Calu3 (cell line): Measurements from ENCODE around the gene FRMD4B. TPM values are rescaled to one million over a fixed set of nuclear protein-coding genes. Genes with fewer than 3 reads are reported as not detected.

Experiments
- BruUV-seq: library from RNA; stranded (reverse); fragments of 400-500 nt; replicated peaks from 2 replicates; lab custom pipeline; 2021; lab: Mats Ljungman, UMichigan
- CTCF ChIA-PET: fragments of 300-600 bp; sonication (Branson Sonifier 250); formaldehyde crosslinking; loops from one replicate; lab custom pipeline; 2022; ENCODE audit warnings: antibody characterized with exemption; lab: Charles Lee
- DNase-seq: peaks from one replicate; pipeline ENCODE4 v3.0.0; 2022
- H3K27ac Mint-ChIP-seq: one replicate; pipeline ENCODE4 v1.8.0; 2022; ENCODE audit warnings: mixed read lengths; ENCODE audit not compliant: unreplicated experiment
- H3K27me3 Mint-ChIP-seq: one replicate; pipeline ENCODE4 v1.8.0; 2022; ENCODE audit warnings: mixed read lengths; ENCODE audit not compliant: unreplicated experiment
- H3K36me3 Mint-ChIP-seq: one replicate; pipeline ENCODE4 v1.8.0; 2022; ENCODE audit warnings: mild to moderate bottlenecking, moderate library complexity, mixed read lengths; ENCODE audit not compliant: insufficient read depth, unreplicated experiment
- H3K4me1 Mint-ChIP-seq: one replicate; pipeline ENCODE4 v1.8.0; 2022; ENCODE audit warnings: mild to moderate bottlenecking, low read depth, mixed read lengths; ENCODE audit not compliant: unreplicated experiment
- H3K4me3 Mint-ChIP-seq: one replicate; pipeline ENCODE4 v1.8.0; 2022; ENCODE audit warnings: mild to moderate bottlenecking, low read depth, moderate library complexity, mixed read lengths; ENCODE audit not compliant: unreplicated experiment
- H3K9me3 Mint-ChIP-seq: one replicate; pipeline ENCODE4 v1.8.0; 2022; ENCODE audit warnings: low read depth, mixed read lengths; ENCODE audit not compliant: unreplicated experiment
- intact Hi-C: fragments of 100-400 bp; cut with micrococcal nuclease; formaldehyde crosslinking; loops from one replicate; pipeline ENCODE4 v1.10.0; 2022; ENCODE audit not compliant: unreplicated experiment
- total RNA-seq: library from RNA; stranded (reverse); gene quantifications from 2 replicates; pipeline ENCODE4 v1.2.3, GENCODE V29; 2022
- TF ChIP-seq, protein P1 (sequence below): fragments of 200-600 bp; IDR thresholded peaks from one replicate; pipeline ENCODE4 v1.8.0; 2022; ENCODE audit warnings: antibody characterized with exemption; ENCODE audit not compliant: unreplicated experiment

The FRMD4B gene
- total RNA-seq, 1 experiment from 2014 or later, result 16.7 TPM

DNA sequence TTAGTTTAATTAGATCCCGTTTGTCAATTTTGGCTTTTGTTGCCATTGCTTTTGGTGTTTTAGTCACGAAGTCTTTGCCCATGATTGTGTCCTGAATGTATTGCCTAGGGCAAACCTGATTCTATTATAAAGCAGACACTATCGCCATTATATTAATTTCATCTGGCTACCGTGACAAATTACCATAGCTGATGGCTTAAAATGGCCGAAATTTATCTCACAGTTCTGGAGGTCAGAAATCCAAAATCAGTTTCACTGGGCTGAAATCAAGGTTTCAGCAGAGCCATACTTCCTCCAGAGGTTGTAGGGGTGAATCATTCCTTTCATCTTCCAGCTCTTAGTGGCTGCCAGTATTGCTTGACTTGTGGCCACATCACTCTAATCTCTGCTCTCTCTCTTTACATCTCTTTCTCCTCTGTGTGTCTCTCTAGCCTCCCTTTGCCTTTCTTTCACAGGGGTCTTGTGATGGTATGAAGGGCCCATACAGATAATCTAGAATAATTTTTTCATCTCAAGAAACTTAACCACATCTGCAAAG lies 31.7 kb upstream of the FRMD4B start:
- no peak overlapping the region for H3K4me3 Mint-ChIP-seq
- TF ChIP-seq, protein P1, sequence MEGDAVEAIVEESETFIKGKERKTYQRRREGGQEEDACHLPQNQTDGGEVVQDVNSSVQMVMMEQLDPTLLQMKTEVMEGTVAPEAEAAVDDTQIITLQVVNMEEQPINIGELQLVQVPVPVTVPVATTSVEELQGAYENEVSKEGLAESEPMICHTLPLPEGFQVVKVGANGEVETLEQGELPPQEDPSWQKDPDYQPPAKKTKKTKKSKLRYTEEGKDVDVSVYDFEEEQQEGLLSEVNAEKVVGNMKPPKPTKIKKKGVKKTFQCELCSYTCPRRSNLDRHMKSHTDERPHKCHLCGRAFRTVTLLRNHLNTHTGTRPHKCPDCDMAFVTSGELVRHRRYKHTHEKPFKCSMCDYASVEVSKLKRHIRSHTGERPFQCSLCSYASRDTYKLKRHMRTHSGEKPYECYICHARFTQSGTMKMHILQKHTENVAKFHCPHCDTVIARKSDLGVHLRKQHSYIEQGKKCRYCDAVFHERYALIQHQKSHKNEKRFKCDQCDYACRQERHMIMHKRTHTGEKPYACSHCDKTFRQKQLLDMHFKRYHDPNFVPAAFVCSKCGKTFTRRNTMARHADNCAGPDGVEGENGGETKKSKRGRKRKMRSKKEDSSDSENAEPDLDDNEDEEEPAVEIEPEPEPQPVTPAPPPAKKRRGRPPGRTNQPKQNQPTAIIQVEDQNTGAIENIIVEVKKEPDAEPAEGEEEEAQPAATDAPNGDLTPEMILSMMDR, result no peak
- DNase-seq, result no peak
- H3K9me3 Mint-ChIP-seq, result no peaks in the 10 kb centered on the region
- BruUV-seq, result no TSS peak
- H3K27ac Mint-ChIP-seq, result no peak overlapping the region
- CTCF ChIA-PET, result no interaction called here
- intact Hi-C loops, result no loop called here
- no peaks in the 10 kb centered on the region for H3K36me3 Mint-ChIP-seq
- H3K27me3 Mint-ChIP-seq, result no peaks in the 10 kb centered on the region
- peaks cover 7% of the 10 kb centered on the region for H3K4me1 Mint-ChIP-seq

DNA sequence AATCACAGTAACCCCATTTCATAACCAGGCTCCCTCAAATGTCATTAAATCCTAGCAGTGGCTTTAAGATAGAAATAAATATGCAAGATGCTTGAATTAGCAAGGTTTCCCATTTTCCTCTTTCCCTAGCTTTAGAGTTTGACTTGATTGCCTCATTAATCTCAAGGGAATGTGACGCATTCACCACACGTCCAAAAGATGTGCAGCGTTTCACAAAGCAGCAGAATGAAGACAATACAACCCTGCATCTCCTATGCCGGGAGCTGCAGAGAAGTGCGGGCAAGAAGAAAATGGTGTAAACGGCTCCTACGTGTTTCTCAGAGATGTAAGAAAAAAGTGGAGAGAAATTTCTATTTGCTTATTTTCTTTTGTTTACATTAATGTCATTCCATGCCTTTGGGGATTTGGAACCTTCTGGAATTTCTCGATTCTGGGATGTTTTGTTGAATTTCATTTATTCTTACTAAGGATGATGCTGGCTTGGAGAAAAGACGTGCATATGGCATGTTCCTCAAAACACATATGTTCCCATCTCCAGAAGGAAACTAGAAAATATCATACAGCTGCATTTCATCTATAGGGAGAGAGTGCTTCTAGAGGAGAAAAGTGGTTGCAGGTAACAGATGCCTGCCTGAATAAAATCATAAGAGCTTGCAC lies 27.8 kb upstream of the FRMD4B start:
- Mint-ChIP-seq H3K4me3 (no peak overlapping the region), H3K4me1 (peaks cover 9% of the 10 kb centered on the region), H3K27ac (no peak overlapping the region), H3K36me3 (no peaks in the 10 kb centered on the region), H3K9me3 (no peaks in the 10 kb centered on the region), H3K27me3 (no peaks in the 10 kb centered on the region)
- intact Hi-C loops, result loop anchor here (5.0 kb wide), 1 partner anchor 251 kb away; no protein-coding TSS in a partner anchor
- TF ChIP-seq, protein P1, result no peak
- no TSS peak for BruUV-seq
- no peak for DNase-seq
- CTCF ChIA-PET, result interaction anchor here (1.6 kb wide), 1 partner anchor 11 kb away, joined by 10 read pairs; no protein-coding TSS in a partner anchor

DNA sequence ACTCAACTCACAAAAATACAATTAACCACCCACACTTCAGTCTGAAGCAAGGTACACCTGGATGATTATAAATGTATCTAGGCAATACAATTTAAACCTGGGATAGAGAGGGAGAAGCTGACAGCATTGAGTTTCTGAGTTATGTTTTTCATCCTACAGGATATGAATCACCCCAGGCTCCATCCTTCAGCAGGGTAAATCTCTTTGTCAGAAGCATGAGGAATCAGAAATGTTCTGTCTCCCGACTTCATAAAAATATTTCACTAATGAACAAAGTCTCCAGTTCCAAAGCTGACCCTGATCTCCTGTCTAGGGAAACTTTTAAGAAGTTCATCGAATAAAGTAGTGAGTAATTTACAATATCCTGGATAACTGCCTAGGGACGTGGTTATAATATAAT lies 25.5 kb upstream of the FRMD4B start:
- H3K27me3 Mint-ChIP-seq, result no peaks in the 10 kb centered on the region
- H3K36me3 Mint-ChIP-seq, result no peaks in the 10 kb centered on the region
- TF ChIP-seq, protein P1, result no peak
- H3K4me3 Mint-ChIP-seq, result no peak overlapping the region
- no peak overlapping the region for H3K27ac Mint-ChIP-seq
- peaks cover 9% of the 10 kb centered on the region for H3K4me1 Mint-ChIP-seq
- CTCF ChIA-PET, result no interaction called here
- DNase-seq, result no peak
- no TSS peak for BruUV-seq
- intact Hi-C loops, result loop anchor here (5.0 kb wide), 1 partner anchor 249 kb away; no protein-coding TSS in a partner anchor
- H3K9me3 Mint-ChIP-seq, result no peaks in the 10 kb centered on the region

DNA sequence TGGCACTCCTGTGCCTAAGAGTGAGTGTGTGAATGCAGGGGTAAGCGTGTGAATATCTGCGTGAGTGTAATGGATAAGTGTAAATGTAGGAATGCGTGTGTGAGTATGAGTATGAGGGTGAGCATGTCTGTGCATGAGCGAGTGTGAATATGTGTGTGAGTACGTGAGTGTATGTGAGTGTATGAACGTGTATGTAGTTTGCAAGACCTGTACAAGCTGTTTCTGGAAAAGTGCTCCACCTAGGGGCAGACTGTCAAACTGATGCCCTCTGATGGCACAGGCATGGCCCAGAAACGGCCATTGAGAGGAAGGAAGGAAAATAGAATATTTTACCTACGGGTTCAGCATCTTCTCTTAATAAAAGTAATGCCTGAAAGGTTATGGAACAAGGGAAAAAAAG lies 24.4 kb upstream of the FRMD4B start:
- no peak overlapping the region for H3K4me3 Mint-ChIP-seq
- no TSS peak for BruUV-seq
- H3K36me3 Mint-ChIP-seq, result no peaks in the 10 kb centered on the region
- H3K4me1 Mint-ChIP-seq, result peaks cover 9% of the 10 kb centered on the region
- peak; percentile 78 for DNase-seq
- intact Hi-C loops, result loop anchor here (5.0 kb wide), 1 partner anchor 248 kb away; no protein-coding TSS in a partner anchor
- CTCF ChIA-PET, result interaction anchor here (0.6 to 1.8 kb wide), 8 partner anchors 8 to 340 kb away, joined by 3 to 7 read pairs (median 3); partner anchors contain the start of gene FRMD4B
- no peak overlapping the region for H3K27ac Mint-ChIP-seq
- no peaks in the 10 kb centered on the region for H3K27me3 Mint-ChIP-seq
- no peaks in the 10 kb centered on the region for H3K9me3 Mint-ChIP-seq
- TF ChIP-seq, protein P1, result peak; percentile 63
